Astrocyte (in vitro differentiated cells and primary cell): ENCODE results near the gene HMG20B.

Experiments
- CTCF ChIP-seq: IDR thresholded peaks from 2 replicates; pipeline ENCODE4 v1.5.1; 2011; ENCODE audit warnings: low read depth, mild to moderate bottlenecking, inconsistent platforms, low read length, moderate library complexity; ENCODE audit not compliant: insufficient read depth
- EZH2 ChIP-seq: IDR thresholded peaks from 2 replicates; pipeline ENCODE4 v1.6.1; 2012; ENCODE audit warnings: mild to moderate bottlenecking, low read length, inconsistent platforms; ENCODE audit not compliant: insufficient read depth

GRCh38 chr19:3551792-3552095 is 21.0 kb upstream of the HMG20B start:
- no peak for TF ChIP-seq CTCF
- TF ChIP-seq EZH2, result no peak
